Coronary artery (tissue), 2 donors: ENCODE measurements around the gene GLT8D1.
A peak's percentile ranks its signal among the peaks of the same experiment; 100 is the strongest.

Experiments used
- DNase-seq: peaks from one replicate; pipeline ENCODE4 v3.0.0-alpha.2; 2017; ENCODE audit warnings: low spot score
- H3K27ac ChIP-seq, 2 donors: fragments of 200-600 bp; sonication (generic); one replicate each; pipeline ENCODE4 v1.5.1; 2016 to 2019
- H3K4me3 ChIP-seq: fragments of 200-600 bp; sonication (generic); 2 replicates; pipeline ENCODE4 v1.5.1; 2016; ENCODE audit warnings: mild to moderate bottlenecking, moderate library complexity
- TF ChIP-seq, protein P1 (sequence below): fragments of 200-600 bp; sonication (generic); IDR thresholded peaks from one replicate; pipeline ENCODE4 v1.5.1; 2019; ENCODE audit warnings: antibody characterized with exemption

The GLT8D1 gene

DNA sequence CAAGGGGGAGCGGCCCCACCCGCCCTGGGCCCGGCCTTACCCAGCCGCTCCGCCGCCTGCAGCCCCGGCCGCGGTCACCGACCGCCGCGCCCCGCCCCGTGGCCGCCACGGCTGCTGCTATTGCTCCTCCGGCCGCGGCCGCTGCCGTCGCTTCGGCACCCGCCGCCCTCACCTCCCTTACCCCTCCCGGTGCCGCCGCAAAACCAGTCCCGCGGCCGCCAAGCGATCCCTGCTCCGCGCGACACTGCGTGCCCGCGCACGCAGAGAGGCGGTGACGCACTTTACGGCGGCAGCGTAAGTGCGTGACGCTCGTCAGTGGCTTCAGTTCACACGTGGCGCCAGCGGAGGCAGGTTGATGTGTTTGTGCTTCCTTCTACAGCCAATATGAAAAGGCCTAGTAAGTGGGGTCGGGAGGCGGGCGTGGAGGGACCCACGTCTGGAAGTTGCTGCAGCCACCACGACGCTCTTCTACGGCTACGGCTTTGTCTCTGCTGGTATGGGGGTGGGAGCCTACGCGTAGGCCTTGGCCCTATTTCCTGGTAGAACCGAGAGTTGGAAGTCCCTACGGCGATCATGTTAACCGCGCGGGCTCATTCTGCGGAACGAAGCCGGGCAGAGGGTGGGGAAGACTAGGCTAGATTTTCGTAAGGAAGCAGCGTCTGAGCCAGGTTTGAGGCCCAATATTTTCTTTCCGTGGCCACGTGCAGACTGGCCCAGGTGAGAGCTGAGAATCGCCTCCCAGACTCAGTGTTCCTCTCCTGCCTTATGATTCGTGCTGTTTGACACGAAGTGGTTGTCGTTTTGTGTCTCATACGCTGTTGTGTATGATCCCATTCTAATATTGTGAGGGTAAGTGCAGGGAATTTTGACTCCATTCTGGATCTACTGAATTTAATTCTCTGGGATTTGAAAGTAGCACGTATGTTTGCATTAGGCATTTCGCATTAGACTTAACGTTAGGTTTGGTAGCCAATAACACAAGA, 19.6 kb downstream of the GLT8D1 start, which contains the start of the genes GNL3 and PBRM1:
GNL3 (plus strand) TSS at position 324 of the 983 bp plus-strand sequence; CDS start at position 385, 61 bp downstream.
PBRM1 (minus strand) TSS at position 205 of the 983 bp plus-strand sequence.
- TF ChIP-seq, protein P1, sequence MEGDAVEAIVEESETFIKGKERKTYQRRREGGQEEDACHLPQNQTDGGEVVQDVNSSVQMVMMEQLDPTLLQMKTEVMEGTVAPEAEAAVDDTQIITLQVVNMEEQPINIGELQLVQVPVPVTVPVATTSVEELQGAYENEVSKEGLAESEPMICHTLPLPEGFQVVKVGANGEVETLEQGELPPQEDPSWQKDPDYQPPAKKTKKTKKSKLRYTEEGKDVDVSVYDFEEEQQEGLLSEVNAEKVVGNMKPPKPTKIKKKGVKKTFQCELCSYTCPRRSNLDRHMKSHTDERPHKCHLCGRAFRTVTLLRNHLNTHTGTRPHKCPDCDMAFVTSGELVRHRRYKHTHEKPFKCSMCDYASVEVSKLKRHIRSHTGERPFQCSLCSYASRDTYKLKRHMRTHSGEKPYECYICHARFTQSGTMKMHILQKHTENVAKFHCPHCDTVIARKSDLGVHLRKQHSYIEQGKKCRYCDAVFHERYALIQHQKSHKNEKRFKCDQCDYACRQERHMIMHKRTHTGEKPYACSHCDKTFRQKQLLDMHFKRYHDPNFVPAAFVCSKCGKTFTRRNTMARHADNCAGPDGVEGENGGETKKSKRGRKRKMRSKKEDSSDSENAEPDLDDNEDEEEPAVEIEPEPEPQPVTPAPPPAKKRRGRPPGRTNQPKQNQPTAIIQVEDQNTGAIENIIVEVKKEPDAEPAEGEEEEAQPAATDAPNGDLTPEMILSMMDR = no peak
- H3K4me3 ChIP-seq = peak within 1 kb of the TSS; percentile 98
- peak; percentile 95 for DNase-seq
- peak within 1 kb of the TSS; percentile 89 to 100 for H3K27ac ChIP-seq

GRCh38 chr3:52685285-52685708, 20.3 kb downstream of the GLT8D1 start:
- DNase-seq = peak; percentile 85
- Histone ChIP-seq H3K27ac (peak overlapping the region; percentile 89 to 100), H3K4me3 (peak overlapping the region; percentile 98)
- TF ChIP-seq, protein P1 = no peak

- DNase-seq = no peak
- peak overlapping the region in 1 of 2 donors; percentile 89 for H3K27ac ChIP-seq
- H3K4me3 ChIP-seq = peak overlapping the region; percentile 98
- TF ChIP-seq, protein P1 = no peak
These were observed 21.4 kb downstream of the GLT8D1 start for GRCh38 chr3:52684184-52684583.

GRCh38 chr3:52683611-52684010, 22.0 kb downstream of the GLT8D1 start:
- peak overlapping the region in 1 of 2 donors; percentile 53 for H3K27ac ChIP-seq
- DNase-seq = peak; percentile 81
- TF ChIP-seq, protein P1 = no peak
- no peak overlapping the region for H3K4me3 ChIP-seq

DNA sequence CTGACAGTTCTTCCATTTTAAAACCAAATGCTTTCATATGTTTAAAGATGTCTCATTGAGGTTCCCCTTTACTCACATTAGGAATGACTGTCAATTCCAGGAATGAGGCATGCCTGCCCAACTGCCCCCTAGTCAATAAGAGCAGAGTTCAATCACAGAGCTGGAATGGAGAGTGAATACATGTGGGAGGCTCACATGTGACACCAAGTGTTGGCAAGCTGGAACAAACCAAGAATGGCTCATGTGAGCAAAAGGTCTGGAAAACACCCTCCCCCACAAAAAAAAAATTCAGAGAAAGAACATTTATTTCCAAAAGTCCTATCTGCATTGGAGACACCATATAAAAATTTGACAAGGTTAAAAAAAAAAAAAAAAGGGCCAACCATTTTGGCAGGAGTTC, 23.6 kb downstream of the GLT8D1 start:
- TF ChIP-seq, protein P1 = no peak
- DNase-seq = no peak
- no peak overlapping the region for H3K4me3 ChIP-seq
- peak overlapping the region in 1 of 2 donors; percentile 64 for H3K27ac ChIP-seq

GRCh38 chr3:52681596-52681995, 24.0 kb downstream of the GLT8D1 start:
- Histone ChIP-seq H3K27ac (peak overlapping the region in 1 of 2 donors; percentile 64), H3K4me3 (no peak overlapping the region)
- DNase-seq = no peak
- TF ChIP-seq, protein P1 = no peak
